ENCODE results near the gene BICD1. TPM values are rescaled to one million over a fixed set of nuclear protein-coding genes. Genes with fewer than 3 reads are reported as not detected.

The BICD1 gene
- total and polyA plus RNA-seq, 2 experiments from 2014 or later: 59.3 to 83.6 TPM

DNA sequence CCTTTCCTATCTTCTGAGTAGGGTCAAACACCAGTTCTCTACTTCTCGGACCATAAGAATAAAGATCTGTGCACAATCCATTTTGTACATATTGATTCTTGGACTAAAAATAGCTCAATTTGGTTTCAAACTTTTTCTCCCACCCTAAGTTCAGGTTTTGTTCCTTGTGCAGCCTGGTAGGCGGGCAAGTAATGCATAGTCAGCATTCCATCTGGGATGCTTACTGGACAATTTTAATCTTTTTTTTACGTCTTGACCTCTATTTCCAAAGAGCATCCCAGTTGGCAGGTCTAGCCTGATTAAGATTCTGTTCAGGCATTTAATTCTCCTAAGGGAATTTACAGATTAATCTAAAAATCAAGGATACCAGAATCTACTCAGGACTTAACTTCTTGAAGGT, 126.9 kb downstream of the BICD1 start:
- no peaks in the 10 kb centered on the region for H3K27me3 Mint-ChIP-seq (ENCODE audit: insufficient read depth, low read depth, poor library complexity)
- peaks cover 6% of the 10 kb centered on the region; the same call in 1 of the 2 replicates for H3F3A ChIP-seq (replicated peaks; ENCODE audit: low read depth)
- ATAC-seq (no peak), DNase-seq (ENCODE audit: low spot score) (no peak)
- H3K4me3 ChIP-seq: no peak overlapping the region
- H4K20me1 ChIP-seq (replicated peaks; ENCODE audit: insufficient read depth): no peaks in the 10 kb centered on the region; the same call in 1 of the 2 replicates
- H3K36me3 Mint-ChIP-seq (ENCODE audit: low read depth): peaks cover 25% of the 10 kb centered on the region
- no peak overlapping the region for H3K27ac ChIP-seq (ENCODE audit: low read depth)
- no peaks in the 10 kb centered on the region for H3K36me3 ChIP-seq (ENCODE audit: insufficient read depth)
- no peaks in the 10 kb centered on the region for H3K27me3 ChIP-seq (ENCODE audit: insufficient read depth)
- peaks cover 8% of the 10 kb centered on the region; the same call in 1 of the 2 replicates for H3K4me1 ChIP-seq (ENCODE audit: insufficient read depth)
- no peak overlapping the region for H3K27ac Mint-ChIP-seq
- no peak overlapping the region for H3K4me3 Mint-ChIP-seq
- no peaks in the 10 kb centered on the region for H3K4me1 Mint-ChIP-seq
- peaks cover 66% of the 10 kb centered on the region for H3K79me2 ChIP-seq (replicated peaks; ENCODE audit: insufficient read depth)
- H3K9me3 Mint-ChIP-seq: peaks cover 11% of the 10 kb centered on the region; the same call in 2 of the 3 replicates
- H2AFZ ChIP-seq: no peak overlapping the region
- H3K9me2 ChIP-seq (ENCODE audit: insufficient read depth): no peaks in the 10 kb centered on the region
- H3K4me2 ChIP-seq: no peak overlapping the region
- no peak for TF ChIP-seq NANOG (IDR thresholded peaks at IDR 0.05; ENCODE audit: borderline replicate concordance)
- TF ChIP-seq, protein P1, sequence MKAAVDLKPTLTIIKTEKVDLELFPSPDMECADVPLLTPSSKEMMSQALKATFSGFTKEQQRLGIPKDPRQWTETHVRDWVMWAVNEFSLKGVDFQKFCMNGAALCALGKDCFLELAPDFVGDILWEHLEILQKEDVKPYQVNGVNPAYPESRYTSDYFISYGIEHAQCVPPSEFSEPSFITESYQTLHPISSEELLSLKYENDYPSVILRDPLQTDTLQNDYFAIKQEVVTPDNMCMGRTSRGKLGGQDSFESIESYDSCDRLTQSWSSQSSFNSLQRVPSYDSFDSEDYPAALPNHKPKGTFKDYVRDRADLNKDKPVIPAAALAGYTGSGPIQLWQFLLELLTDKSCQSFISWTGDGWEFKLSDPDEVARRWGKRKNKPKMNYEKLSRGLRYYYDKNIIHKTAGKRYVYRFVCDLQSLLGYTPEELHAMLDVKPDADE (IDR thresholded peaks at IDR 0.05): no peak
- TF ChIP-seq STAT1 (IDR thresholded peaks at IDR 0.05; ENCODE audit: unreplicated experiment): no peak
- TF ChIP-seq, protein P2, sequence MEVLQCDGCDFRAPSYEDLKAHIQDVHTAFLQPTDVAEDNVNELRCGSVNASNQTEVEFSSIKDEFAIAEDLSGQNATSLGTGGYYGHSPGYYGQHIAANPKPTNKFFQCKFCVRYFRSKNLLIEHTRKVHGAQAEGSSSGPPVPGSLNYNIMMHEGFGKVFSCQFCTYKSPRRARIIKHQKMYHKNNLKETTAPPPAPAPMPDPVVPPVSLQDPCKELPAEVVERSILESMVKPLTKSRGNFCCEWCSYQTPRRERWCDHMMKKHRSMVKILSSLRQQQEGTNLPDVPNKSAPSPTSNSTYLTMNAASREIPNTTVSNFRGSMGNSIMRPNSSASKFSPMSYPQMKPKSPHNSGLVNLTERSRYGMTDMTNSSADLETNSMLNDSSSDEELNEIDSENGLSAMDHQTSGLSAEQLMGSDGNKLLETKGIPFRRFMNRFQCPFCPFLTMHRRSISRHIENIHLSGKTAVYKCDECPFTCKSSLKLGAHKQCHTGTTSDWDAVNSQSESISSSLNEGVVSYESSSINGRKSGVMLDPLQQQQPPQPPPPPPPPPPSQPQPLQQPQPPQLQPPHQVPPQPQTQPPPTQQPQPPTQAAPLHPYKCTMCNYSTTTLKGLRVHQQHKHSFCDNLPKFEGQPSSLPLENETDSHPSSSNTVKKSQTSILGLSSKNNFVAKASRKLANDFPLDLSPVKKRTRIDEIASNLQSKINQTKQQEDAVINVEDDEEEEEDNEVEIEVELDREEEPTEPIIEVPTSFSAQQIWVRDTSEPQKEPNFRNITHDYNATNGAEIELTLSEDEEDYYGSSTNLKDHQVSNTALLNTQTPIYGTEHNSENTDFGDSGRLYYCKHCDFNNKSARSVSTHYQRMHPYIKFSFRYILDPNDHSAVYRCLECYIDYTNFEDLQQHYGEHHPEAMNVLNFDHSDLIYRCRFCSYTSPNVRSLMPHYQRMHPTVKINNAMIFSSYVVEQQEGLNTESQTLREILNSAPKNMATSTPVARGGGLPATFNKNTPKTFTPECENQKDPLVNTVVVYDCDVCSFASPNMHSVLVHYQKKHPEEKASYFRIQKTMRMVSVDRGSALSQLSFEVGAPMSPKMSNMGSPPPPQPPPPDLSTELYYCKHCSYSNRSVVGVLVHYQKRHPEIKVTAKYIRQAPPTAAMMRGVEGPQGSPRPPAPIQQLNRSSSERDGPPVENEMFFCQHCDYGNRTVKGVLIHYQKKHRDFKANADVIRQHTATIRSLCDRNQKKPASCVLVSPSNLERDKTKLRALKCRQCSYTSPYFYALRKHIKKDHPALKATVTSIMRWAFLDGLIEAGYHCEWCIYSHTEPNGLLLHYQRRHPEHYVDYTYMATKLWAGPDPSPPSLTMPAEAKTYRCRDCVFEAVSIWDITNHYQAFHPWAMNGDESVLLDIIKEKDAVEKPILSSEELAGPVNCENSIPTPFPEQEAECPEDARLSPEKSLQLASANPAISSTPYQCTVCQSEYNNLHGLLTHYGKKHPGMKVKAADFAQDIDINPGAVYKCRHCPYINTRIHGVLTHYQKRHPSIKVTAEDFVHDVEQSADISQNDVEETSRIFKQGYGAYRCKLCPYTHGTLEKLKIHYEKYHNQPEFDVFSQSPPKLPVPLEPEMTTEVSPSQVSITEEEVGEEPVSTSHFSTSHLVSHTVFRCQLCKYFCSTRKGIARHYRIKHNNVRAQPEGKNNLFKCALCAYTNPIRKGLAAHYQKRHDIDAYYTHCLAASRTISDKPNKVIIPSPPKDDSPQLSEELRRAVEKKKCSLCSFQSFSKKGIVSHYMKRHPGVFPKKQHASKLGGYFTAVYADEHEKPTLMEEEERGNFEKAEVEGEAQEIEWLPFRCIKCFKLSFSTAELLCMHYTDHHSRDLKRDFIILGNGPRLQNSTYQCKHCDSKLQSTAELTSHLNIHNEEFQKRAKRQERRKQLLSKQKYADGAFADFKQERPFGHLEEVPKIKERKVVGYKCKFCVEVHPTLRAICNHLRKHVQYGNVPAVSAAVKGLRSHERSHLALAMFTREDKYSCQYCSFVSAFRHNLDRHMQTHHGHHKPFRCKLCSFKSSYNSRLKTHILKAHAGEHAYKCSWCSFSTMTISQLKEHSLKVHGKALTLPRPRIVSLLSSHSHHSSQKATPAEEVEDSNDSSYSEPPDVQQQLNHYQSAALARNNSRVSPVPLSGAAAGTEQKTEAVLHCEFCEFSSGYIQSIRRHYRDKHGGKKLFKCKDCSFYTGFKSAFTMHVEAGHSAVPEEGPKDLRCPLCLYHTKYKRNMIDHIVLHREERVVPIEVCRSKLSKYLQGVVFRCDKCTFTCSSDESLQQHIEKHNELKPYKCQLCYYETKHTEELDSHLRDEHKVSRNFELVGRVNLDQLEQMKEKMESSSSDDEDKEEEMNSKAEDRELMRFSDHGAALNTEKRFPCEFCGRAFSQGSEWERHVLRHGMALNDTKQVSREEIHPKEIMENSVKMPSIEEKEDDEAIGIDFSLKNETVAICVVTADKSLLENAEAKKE (CRISPR knock-in tag; IDR thresholded peaks at IDR 0.05): no peak
- no peak for TF ChIP-seq POLR2AphosphoS5 (IDR thresholded peaks at IDR 0.05; ENCODE audit: low read depth)
- TF ChIP-seq JUNB (IDR thresholded peaks at IDR 0.05; ENCODE audit: unreplicated experiment): no peak
- no peak for TF ChIP-seq CREB1 (CRISPR knock-in tag; IDR thresholded peaks at IDR 0.05; ENCODE audit: low read depth)
- no peak for TF ChIP-seq EZH2 (IDR thresholded peaks at IDR 0.05; ENCODE audit: low read depth, unreplicated experiment)
- no peak for TF ChIP-seq ZNF331 (CRISPR knock-in tag; IDR thresholded peaks at IDR 0.05; ENCODE audit: low read depth)
- no peak for TF ChIP-seq ZNF114 (CRISPR knock-in tag; IDR thresholded peaks at IDR 0.05)
- TF ChIP-seq, protein P3, sequence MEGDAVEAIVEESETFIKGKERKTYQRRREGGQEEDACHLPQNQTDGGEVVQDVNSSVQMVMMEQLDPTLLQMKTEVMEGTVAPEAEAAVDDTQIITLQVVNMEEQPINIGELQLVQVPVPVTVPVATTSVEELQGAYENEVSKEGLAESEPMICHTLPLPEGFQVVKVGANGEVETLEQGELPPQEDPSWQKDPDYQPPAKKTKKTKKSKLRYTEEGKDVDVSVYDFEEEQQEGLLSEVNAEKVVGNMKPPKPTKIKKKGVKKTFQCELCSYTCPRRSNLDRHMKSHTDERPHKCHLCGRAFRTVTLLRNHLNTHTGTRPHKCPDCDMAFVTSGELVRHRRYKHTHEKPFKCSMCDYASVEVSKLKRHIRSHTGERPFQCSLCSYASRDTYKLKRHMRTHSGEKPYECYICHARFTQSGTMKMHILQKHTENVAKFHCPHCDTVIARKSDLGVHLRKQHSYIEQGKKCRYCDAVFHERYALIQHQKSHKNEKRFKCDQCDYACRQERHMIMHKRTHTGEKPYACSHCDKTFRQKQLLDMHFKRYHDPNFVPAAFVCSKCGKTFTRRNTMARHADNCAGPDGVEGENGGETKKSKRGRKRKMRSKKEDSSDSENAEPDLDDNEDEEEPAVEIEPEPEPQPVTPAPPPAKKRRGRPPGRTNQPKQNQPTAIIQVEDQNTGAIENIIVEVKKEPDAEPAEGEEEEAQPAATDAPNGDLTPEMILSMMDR (conservative IDR thresholded peaks at IDR 0.05; ENCODE audit: low read depth in 2 of 2): no peak
- TF ChIP-seq, protein P4, sequence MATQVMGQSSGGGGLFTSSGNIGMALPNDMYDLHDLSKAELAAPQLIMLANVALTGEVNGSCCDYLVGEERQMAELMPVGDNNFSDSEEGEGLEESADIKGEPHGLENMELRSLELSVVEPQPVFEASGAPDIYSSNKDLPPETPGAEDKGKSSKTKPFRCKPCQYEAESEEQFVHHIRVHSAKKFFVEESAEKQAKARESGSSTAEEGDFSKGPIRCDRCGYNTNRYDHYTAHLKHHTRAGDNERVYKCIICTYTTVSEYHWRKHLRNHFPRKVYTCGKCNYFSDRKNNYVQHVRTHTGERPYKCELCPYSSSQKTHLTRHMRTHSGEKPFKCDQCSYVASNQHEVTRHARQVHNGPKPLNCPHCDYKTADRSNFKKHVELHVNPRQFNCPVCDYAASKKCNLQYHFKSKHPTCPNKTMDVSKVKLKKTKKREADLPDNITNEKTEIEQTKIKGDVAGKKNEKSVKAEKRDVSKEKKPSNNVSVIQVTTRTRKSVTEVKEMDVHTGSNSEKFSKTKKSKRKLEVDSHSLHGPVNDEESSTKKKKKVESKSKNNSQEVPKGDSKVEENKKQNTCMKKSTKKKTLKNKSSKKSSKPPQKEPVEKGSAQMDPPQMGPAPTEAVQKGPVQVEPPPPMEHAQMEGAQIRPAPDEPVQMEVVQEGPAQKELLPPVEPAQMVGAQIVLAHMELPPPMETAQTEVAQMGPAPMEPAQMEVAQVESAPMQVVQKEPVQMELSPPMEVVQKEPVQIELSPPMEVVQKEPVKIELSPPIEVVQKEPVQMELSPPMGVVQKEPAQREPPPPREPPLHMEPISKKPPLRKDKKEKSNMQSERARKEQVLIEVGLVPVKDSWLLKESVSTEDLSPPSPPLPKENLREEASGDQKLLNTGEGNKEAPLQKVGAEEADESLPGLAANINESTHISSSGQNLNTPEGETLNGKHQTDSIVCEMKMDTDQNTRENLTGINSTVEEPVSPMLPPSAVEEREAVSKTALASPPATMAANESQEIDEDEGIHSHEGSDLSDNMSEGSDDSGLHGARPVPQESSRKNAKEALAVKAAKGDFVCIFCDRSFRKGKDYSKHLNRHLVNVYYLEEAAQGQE (IDR thresholded peaks at IDR 0.05; ENCODE audit: unreplicated experiment): no peak
- TF ChIP-seq EZH2phosphoT487 (IDR thresholded peaks at IDR 0.05; ENCODE audit: unreplicated experiment): no peak
